HG03521 (cell line): ENCODE data around the gene LIMCH1.
"Not testable (repeated sequence)": the region's sequence is repeated elsewhere in the genome, so short reads cannot be mapped to it uniquely, and the experiment has no call there.

Experiments
- ATAC-seq: cut with Tn5 transposase; IDR thresholded peaks from one replicate; pipeline ENCODE4 v1.9.1; 2021; ENCODE audit warnings: mild to moderate bottlenecking, moderate library complexity; ENCODE audit not compliant: unreplicated experiment

LIMCH1 gene

DNA sequence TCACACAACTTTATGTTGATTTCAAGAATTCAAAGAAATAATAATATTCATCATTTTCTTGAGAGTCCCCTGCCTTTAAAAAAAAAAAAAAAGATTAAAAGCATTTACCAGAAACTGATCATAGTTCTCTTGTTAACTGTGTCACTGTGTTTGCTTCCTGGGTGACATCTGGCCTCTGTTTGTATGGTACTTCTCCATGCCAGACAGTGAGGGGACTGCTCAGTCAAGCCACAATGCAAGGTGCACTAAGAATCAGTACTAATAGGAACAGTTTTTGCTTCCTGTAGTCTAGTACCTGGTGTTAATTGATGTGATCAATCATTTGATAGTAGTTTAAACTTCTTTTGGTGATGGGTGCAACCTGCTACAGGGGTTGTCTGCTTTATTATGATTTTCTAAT is 133.0 kb downstream of the LIMCH1 start:
- no peak for ATAC-seq

DNA sequence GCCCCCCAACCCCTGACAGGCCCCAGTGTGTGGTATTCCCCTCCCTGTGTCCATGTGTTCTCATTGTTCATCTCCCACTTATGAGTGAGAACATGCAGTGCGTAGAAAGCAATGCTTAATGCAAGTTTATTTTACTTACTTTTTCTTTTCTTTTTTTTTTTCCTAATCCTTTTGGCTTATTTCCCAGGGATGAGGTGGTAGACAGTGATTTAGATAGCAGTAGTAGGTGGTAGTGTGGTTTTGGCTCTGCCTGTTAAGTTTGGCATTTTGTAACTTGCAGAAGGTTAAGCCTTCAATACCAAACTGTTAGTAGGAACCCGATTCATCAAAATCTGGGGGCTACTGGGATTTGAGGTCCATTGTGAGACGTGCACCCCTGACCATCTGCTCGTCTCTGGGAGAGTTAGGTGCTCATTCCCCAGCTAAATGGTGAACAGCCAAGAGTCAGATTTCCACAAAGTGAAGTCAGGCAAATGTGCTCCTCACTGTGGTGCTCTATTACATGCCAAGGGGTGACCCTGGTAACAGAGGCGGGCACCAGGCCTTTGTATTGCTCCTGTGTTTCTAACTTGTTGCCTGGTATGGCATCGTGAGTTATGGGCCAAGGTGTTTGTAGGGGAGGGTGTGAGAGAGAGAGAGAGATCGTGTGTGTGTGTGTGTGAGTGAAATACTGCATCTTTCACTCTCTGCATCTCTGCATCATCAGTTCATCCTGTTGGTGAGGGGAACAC is 140.3 kb downstream of the LIMCH1 start:
- no peak for ATAC-seq

DNA sequence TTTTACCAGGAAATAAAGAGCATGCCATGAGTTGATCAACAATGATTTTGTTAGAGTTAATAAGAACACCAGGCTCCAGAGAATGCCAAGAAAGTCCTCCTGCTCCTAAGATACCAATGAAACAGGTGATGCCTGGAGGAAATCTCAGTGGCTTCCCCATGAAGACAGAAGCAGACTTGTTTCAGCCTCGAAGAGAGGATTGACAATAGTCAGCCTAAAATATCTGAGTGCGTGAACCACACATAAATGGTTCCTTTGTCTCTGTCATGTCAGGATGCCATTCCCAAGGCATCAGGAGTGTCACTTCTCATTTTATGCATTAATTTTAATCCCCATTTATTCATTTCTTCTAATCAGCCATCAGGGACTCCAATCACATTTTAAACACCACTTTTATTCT is 141.0 kb downstream of the LIMCH1 start:
- ATAC-seq, result no peak

DNA sequence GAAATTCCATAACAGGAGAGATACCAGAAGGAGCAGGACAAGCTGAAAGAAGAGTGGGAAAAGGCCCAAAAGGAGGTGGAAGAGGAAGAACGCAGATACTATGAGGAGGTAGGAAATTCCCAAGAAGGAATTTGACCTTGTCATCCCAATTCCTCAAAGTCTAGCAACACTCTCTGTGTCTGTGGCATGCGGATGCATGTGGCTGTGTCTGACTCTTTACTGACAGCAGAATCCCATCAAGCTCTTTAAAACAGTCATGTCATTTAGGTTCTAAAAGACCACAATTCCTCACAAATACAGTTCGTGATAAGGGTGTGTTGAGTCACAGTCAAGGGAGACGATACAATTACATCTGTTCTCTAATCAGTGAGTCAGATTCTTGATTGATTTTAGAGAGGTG is 142.0 kb downstream of the LIMCH1 start:
- no peak for ATAC-seq

DNA sequence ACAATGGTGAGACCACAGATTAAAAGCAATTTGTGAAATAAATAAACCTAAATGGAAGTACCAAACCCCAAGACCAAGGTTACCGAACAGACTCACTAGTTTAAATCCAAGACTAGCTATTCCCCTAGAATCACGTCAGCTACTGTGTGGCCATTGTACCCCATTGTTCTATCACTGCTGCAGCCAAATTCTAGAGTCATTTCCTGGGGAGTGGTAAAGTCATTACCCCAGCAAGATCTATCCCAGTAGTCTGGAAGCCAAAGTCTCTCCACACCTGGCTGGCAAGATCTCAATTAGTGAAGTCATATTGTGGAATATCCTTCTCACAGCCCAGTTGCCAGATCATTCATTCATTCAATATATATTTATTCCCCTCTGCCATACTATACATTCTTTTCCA is 143.1 kb downstream of the LIMCH1 start:
- no peak for ATAC-seq

DNA sequence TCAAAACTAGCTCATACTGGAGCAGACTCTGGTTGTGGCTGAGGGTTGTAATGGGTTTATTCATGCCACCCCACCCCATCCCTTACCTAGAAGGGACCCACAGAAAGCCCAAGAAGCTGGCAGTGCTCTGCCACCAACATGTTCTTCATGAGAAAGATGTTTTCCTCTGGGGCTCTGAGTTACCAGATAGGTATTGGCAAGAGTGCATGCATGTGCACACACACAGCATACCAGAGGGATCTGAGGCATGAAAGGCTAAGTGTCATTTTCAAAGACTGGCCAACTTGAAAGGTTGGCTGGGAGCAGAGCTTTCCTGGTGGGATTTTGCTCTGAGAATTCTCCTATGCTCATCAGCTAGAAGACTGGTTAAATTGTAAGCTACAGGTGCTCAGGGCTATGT is 145.4 kb downstream of the LIMCH1 start:
- no peak for ATAC-seq

DNA sequence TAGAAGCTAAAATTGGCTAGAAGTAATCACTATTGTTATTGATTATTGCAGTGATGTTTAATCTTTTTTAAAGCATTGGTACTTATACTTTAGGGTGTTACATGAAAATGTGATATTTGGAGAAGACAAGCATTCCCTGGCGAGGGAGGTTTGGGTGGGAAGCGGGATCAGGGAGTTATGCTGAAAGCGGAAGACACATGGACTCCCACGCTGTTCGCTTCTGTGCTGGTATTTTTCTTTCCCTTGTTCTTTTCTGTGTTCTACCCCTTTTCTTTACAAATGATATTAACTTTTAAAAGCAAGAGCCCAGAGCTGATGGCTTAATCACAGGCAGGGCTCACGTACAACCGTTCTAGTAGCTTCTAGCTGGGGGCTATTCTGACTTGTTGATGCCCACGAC is 148.9 kb downstream of the LIMCH1 start:
- no peak for ATAC-seq

DNA sequence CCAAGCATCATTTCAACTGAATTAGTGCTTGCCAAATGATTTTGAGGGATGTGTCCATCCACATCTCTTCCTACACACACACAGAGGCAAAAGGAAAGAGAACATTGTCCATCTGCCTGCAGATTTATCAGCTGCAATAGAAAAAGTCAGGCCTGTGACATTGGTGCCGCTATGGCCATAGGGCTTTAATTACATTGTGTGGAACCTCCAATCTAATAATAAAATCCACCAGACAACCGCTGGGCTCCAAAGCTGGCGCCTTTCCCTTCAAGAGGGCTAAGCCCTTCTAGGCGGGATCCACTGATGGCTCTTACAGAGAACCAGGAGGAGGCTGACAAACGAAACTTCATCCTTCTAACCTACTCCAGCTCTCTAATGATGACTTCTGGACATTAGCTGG is 150.0 kb downstream of the LIMCH1 start:
- ATAC-seq, result no peak

DNA sequence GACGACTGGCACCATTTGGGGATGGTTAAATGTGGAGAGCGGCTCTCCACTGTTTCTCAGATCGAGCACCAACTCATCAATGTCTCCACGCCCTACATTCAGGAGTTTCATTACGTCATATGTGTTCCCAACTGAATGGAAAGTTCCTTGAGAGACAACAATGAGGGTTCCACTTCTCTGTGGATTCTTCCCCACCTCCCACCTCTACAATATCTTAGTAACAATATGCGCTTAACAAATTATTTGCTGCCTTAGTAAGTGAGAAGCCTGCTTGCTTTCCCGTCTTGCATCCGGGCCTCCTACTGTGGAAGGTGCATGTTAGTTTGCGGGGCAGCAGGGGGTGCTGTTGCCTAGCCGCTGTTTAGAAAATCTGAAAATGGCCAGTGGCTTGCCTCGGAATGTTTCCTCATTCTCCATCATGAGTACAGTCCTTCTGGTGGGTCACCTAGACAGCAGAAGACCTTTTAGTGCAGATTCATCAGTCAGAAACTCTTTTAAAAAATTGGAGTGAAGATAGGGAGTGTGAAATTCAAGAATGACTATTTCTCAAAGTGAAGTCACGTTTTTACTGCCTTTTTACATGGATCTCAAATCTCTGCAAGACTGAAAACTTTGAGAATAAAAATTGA is 154.9 kb downstream of the LIMCH1 start:
- ATAC-seq, result no peak

DNA sequence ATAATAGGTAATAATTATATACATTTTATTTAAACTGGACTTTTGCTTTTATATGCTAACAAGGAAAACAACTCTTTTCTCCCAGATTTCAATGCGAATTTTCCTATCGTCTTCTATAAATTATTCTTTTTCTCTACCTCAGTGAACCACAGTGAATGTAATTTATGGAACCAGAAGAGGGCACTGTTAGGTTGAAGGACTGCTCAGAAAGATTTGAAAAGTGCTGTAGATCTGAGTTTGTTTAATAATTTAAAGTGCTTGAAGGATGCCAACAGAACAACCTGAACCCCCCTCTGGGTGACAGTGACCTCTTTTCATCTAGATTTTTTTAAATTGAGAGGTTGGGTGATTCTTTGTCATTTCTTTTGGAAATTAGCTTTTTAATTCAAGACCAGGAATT is 155.7 kb downstream of the LIMCH1 start:
- ATAC-seq, result no peak

DNA sequence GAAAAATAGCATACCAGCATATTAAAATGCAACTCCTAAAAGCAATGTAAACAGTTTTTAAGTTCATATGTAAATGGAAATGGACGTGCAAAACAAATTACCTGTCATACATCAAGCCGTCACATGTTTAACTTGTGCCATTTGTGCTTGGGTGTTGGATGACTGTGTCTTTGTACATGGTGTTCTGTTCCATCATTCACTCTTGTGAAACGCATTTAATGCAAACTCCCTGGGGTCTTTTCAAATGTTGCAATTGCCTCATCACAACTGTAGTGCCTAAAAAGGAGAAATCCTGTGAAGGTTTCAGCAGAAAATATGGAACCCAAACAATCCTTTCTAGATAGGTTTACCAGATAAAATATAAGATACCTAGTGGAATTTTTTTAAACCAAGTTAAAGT is 158.2 kb downstream of the LIMCH1 start:
- no peak for ATAC-seq

DNA sequence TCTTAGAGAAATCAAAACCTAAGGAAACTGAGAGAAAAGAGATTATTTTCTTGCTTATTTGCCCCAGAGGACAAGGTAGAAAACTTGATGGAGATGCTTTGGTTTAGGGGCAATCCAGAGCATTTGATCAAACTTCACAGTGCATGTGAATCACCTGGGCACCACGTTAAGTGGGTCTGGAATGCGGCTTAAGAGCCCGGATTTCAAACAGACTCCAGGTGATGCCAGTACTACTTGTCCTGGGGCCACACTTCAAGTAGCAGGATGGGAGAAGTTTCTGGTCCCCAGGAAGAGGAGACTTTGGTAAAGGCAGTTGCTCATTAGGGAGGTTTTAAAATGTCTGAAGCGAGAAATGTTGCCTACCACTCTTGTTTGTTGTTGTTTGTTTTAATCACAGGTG is 158.8 kb downstream of the LIMCH1 start:
- no peak for ATAC-seq

DNA sequence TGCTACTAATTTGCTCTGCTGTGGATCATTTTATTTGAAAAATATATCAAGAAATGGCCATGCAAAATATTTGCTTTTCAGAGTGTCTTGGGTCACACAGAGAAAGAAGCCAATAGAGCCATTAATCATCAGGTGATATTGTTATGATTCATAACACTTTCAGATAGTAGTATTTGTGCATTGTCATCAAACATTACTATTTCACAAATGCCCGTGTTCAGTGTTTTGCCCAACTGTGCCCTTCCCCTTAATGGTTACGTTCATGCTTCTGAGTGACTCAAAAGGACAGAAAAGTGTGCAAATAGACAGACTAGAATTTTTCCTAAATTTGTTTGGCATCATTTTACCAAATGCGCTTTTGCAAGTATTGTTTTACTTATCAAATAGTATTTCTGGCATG is 164.0 kb downstream of the LIMCH1 start:
- no peak for ATAC-seq

DNA sequence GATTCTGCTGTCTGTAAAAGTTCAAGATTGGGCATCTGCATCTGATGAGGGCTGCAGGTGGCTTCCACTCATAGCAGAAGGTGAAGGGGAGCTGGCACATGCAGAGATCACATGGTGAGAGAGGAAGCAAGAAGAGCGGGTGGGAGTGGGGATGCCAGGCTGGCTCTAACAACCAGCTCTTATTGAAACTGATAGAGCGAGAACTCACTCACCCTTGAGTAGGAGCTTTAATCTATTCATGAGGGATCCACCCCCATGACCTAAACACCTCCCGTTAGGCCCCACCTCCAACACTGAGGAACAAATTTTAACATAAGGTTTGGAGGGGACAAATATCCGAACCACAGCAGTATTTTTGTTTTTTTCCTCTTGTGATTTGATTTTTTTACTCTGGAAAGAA is 164.8 kb downstream of the LIMCH1 start:
- ATAC-seq, result no peak

DNA sequence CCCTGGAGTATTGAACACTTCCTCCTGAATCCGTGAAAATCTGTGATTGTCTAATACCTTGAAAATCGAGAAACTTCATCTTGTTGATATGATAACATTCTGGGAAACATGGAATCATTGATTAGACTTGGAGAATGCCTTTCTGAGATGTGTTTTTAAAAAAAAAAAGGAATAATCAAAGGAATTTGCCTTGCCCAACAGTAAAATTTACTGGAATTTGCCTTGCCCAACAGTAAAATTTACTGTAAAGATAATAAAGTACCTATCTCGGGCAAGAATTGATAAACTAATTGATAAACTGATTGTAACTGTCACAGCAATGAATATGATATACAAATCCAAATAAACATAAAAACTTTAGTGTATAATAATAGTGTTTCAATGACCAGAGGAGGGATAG is 165.8 kb downstream of the LIMCH1 start:
- no peak for ATAC-seq

DNA sequence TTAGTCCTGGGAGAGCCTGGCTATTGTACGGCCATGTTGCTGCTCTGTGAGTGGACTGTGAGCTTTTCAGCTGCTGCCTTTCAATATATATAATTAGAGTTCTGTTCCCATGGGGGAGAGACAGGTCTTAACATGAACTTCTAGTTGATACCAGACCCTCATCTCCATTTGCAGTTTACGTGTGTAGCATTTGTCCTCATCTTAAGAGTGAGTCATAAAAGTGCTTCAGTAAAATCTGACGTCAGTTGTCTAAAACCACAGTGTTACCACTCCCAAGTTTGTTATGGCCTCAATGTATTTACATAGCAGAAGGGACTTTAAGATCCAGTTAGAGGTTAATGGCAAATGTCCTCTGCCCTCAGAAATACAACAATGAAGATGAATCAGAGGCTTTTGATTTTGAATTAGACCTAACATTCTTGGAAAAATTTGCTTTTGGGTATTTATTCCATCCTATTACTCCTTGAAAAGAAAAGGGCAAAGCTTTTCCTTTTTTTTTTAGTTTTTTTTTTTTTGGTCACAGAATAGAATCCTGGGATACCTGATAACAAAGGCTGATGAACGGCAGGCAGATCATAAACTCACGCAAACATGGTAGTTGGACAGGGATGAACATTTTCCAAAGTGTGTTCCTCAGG is 172.0 kb downstream of the LIMCH1 start:
- ATAC-seq, result no peak

DNA sequence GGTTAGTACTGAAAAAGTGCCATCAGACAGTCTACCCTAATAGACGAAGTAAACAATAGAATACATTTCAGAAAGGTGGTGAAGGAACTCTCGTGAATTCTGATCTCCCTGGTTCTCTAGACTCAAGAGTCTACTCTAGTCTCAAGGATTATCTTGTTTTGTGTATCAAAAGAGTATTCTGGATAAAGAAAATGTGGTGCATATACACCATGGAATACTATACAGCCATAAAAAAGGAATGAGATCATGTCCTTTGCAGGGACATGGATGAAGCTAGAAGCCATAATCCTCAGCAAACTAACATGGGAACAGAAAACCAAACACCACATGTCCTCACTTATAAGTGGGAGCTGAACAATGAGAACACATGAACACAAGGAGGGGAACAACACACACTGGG is 173.7 kb downstream of the LIMCH1 start:
- ATAC-seq, result not testable (repeated sequence)

DNA sequence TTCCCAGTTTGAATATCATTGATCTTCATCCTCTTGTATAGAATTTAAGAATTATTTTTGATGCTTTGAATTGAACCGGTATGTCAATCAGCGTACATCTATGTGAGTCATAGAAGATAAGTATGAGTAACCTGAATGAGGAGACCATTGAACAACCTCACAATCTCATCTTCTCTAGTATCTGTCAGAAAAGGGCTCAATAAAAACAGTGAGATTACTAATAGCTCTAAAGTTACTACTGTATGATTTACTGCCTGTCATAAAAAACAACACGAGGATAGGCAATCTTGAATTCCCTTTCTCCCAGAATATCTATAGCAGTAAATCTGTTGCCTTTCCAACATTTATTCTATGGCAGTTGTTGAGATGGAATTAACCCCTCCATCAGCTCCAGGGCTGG is 174.5 kb downstream of the LIMCH1 start:
- no peak for ATAC-seq

DNA sequence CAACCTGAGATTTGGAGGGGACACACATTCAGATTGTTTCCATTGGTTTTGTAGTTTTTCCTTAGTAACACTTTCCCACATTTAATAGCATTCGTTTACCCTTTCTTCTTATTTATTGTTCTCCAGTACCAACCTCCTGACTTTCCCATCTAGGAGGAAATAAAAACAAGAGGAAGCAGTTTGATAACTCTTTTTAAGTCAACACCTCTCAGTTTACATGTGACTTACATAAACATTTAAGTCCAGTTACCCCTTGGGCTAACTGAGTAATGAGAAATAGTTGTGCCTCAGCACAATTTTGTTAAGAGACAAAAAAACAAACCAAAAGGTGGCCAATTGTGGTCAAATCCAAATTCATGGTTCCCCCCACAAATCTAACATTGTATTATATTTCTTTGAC is 175.8 kb downstream of the LIMCH1 start:
- ATAC-seq, result no peak

DNA sequence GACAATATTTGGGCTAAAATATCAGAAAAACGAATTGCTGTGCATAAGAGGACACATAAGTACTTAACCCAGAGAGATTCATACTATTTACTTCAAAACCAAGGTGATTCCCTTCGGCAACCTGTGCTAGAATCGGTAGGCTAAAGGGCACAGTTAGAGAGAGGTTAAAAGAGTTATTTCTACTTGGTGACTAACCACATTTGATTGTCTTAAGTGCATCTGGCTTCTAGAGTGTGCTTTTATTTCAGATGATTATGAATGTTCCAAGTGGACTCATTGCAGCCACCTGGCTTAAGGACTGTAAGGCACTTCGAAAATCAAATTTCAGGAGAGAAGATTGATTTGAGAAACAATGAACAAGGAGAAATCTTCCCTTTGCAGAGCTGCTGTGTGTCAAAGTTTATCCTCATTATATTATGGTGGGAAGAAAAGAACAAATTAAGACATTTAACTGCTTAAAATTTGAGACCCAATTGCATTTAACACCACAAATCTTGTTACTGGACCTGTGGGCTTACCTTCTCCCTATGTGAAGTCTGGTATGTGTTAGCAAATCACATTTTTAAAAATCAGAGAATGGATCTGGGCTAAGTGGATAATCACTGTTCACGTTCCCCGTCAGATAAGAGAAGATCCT is 176.5 kb downstream of the LIMCH1 start:
- ATAC-seq, result no peak

DNA sequence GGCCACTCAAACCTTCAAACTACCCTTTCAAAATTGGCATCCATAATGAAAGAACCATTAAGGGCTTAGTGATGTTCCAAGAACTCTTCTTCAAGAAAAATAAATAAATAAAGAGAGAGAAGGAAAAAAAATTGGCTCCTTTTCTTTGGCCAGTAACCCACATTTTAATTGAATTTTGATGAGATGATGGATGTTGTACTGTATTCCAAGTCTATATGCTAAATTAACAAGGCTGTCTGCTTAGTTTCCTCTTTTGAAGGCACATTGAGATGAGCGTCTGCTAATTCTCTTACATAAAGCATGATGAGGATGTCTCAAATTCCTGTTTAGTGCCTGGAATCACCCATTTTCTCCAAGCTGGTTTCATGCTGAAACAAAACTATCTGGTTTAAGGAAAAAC is 177.2 kb downstream of the LIMCH1 start:
- ATAC-seq, result no peak

DNA sequence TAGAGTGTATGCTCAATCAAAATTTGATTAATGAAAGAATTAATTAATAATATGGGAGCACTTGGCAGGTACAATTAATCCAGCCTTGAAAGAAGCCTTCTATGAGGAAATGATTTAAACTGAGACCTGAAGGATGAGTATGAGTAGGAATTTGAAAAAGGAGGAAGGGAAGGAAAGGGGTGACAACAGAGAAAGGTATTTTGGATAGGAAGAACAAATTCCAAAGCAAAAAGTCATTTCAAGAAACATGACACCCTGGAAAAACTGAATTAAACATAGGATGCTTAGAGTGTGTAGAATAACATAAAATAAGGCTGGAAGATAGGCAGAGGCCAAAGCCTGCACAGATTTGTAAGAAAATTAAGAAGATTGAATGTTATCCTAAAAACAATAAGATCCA is 180.9 kb downstream of the LIMCH1 start:
- no peak for ATAC-seq
